ENCODE data around the gene COPG1. TPM values are rescaled to one million over a fixed set of nuclear protein-coding genes. Genes with fewer than 3 reads are reported as not detected.
A peak's percentile ranks its signal among the peaks of the same experiment; 100 is the strongest.

COPG1 gene
- total and polyA plus RNA-seq, 2 of the 13 experiments (the other 11 are each of a cell fraction or from before 2014, with no cell fraction given): 98.6 to 166 TPM

DNA sequence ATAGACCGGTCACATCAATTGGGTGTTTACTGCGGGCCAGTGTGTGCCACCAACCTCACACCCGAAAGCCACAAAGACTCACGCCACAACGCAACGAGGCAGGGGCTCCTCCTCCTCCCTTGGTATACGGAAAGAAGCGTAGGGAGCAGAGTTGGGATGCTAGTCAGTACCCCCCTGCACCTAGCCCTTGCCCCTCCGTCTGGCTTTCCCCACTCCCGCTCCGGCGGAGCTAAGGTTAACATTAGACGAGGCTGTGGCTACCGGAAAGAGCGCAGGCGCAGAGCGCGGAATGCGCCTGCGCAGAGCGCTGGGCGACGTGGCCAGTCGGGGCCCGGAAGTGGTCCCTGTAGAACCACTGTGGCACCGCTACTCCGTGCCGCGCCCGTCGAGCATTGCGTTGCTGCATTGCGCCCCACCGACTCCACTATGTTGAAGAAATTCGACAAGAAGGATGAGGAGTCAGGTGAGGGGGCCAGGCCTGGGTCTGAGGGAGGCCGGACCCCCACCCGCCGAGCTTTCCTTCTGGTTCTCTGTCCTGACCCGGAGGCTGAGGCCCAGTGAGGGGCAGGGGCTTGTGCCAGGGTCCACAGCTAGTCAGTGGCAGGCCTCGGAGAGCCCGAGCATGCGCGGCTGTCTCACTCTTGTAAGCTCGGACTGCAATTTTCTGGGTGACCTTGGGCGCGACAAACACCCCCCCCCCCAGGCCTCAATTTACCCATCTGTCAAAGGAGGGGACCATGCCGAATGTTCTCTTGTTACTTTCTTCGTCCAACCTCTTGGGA lies at the start of gene COPG1 (continued):
- TF ChIP-seq SRF (IDR thresholded peaks at IDR 0.05; ENCODE audit: low read depth, low read length): no peak
- peak; percentile 90; the same call in 1 of the 2 replicates for TF ChIP-seq ARID2 (CRISPR knock-in tag; IDR thresholded peaks at IDR 0.05; ENCODE audit: borderline replicate concordance)
- TF ChIP-seq, protein P1, sequence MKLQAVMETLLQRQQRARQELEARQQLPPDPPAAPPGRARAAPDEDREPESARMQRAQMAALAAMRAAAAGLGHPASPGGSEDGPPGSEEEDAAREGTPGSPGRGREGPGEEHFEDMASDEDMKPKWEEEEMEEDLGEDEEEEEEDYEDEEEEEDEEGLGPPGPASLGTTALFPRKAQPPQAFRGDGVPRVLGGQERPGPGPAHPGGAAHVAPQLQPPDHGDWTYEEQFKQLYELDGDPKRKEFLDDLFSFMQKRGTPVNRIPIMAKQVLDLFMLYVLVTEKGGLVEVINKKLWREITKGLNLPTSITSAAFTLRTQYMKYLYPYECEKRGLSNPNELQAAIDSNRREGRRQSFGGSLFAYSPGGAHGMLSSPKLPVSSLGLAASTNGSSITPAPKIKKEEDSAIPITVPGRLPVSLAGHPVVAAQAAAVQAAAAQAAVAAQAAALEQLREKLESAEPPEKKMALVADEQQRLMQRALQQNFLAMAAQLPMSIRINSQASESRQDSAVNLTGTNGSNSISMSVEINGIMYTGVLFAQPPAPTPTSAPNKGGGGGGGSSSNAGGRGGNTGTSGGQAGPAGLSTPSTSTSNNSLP (IDR thresholded peaks at IDR 0.05; ENCODE audit: low read depth, low read length): no peak
- TF ChIP-seq HNF4G (IDR thresholded peaks at IDR 0.05; ENCODE audit: borderline replicate concordance, low read depth, low read length): no peak
- TF ChIP-seq HNF4G (CRISPR knock-in tag; IDR thresholded peaks at IDR 0.05; ENCODE audit: borderline replicate concordance, low read depth): no peak
- peak; percentile 63; the same call in 1 of the 2 replicates for TF ChIP-seq BRD4 (CRISPR knock-in tag; IDR thresholded peaks at IDR 0.05)
- TF ChIP-seq RXRA (CRISPR knock-in tag; IDR thresholded peaks at IDR 0.05): peak; percentile 29; the same call in 1 of the 2 replicates
- TF ChIP-seq SOX5 (CRISPR knock-in tag; IDR thresholded peaks at IDR 0.05; ENCODE audit: borderline replicate concordance): peak; percentile 12; the same call in 1 of the 2 replicates
- no peak for TF ChIP-seq IKZF4 (CRISPR knock-in tag; IDR thresholded peaks at IDR 0.05; ENCODE audit: borderline replicate concordance, low read depth, not compliant biosample characterization)
- no peak for TF ChIP-seq ATRX (CRISPR knock-in tag; IDR thresholded peaks at IDR 0.05; ENCODE audit: borderline replicate concordance)
- TF ChIP-seq, protein P2, sequence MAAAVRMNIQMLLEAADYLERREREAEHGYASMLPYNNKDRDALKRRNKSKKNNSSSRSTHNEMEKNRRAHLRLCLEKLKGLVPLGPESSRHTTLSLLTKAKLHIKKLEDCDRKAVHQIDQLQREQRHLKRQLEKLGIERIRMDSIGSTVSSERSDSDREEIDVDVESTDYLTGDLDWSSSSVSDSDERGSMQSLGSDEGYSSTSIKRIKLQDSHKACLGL (CRISPR knock-in tag; IDR thresholded peaks at IDR 0.05): 0 out of 2 replicates have a peak, but pooled peaks have one; percentile 38
- no peak for TF ChIP-seq SNAPC2 (CRISPR knock-in tag; IDR thresholded peaks at IDR 0.05)
- no peak for TF ChIP-seq ZNF644 (CRISPR knock-in tag; IDR thresholded peaks at IDR 0.05; ENCODE audit: low read depth)
- TF ChIP-seq ZNF138 (CRISPR knock-in tag; IDR thresholded peaks at IDR 0.05; ENCODE audit: low read depth): peak; percentile 47; the same call in 1 of the 2 replicates
- TF ChIP-seq, protein P3, sequence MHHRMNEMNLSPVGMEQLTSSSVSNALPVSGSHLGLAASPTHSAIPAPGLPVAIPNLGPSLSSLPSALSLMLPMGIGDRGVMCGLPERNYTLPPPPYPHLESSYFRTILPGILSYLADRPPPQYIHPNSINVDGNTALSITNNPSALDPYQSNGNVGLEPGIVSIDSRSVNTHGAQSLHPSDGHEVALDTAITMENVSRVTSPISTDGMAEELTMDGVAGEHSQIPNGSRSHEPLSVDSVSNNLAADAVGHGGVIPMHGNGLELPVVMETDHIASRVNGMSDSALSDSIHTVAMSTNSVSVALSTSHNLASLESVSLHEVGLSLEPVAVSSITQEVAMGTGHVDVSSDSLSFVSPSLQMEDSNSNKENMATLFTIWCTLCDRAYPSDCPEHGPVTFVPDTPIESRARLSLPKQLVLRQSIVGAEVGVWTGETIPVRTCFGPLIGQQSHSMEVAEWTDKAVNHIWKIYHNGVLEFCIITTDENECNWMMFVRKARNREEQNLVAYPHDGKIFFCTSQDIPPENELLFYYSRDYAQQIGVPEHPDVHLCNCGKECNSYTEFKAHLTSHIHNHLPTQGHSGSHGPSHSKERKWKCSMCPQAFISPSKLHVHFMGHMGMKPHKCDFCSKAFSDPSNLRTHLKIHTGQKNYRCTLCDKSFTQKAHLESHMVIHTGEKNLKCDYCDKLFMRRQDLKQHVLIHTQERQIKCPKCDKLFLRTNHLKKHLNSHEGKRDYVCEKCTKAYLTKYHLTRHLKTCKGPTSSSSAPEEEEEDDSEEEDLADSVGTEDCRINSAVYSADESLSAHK (CRISPR knock-in tag; IDR thresholded peaks at IDR 0.05; ENCODE audit: borderline replicate concordance): no peak
- peak; percentile 71; the same call in 1 of the 2 replicates for TF ChIP-seq HOXA5 (CRISPR knock-in tag; IDR thresholded peaks at IDR 0.05)
- TF ChIP-seq, protein P4, sequence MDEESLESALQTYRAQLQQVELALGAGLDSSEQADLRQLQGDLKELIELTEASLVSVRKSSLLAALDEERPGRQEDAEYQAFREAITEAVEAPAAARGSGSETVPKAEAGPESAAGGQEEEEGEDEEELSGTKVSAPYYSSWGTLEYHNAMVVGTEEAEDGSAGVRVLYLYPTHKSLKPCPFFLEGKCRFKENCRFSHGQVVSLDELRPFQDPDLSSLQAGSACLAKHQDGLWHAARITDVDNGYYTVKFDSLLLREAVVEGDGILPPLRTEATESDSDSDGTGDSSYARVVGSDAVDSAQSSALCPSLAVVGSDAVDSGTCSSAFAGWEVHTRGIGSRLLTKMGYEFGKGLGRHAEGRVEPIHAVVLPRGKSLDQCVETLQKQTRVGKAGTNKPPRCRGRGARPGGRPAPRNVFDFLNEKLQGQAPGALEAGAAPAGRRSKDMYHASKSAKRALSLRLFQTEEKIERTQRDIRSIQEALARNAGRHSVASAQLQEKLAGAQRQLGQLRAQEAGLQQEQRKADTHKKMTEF (CRISPR knock-in tag; IDR thresholded peaks at IDR 0.05): peak; percentile 82
- TF ChIP-seq ATM (IDR thresholded peaks at IDR 0.05; ENCODE audit: borderline replicate concordance): no peak
- no peak for TF ChIP-seq RFXAP (CRISPR knock-in tag; IDR thresholded peaks at IDR 0.05; ENCODE audit: borderline replicate concordance)
- no peak for TF ChIP-seq HDAC6 (IDR thresholded peaks at IDR 0.05; ENCODE audit: low read depth, low read length)
- TF ChIP-seq, protein P5, sequence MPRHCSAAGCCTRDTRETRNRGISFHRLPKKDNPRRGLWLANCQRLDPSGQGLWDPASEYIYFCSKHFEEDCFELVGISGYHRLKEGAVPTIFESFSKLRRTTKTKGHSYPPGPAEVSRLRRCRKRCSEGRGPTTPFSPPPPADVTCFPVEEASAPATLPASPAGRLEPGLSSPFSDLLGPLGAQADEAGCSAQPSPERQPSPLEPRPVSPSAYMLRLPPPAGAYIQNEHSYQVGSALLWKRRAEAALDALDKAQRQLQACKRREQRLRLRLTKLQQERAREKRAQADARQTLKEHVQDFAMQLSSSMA (CRISPR knock-in tag; IDR thresholded peaks at IDR 0.05): 0 out of 2 replicates have a peak, but pooled peaks have one; percentile 42
- no peak for TF ChIP-seq ZNF383 (CRISPR knock-in tag; IDR thresholded peaks at IDR 0.05; ENCODE audit: borderline replicate concordance)
